Measurements from ENCODE around the gene FGR. TPM values are rescaled to one million over a fixed set of nuclear protein-coding genes. Genes with fewer than 3 reads are reported as not detected.
A peak's percentile ranks its signal among the peaks of the same experiment; 100 is the strongest.

The FGR gene
- total and polyA plus RNA-seq, 2 of the 13 experiments (the other 11 are each of a cell fraction or from before 2014, with no cell fraction given) = not detected

DNA sequence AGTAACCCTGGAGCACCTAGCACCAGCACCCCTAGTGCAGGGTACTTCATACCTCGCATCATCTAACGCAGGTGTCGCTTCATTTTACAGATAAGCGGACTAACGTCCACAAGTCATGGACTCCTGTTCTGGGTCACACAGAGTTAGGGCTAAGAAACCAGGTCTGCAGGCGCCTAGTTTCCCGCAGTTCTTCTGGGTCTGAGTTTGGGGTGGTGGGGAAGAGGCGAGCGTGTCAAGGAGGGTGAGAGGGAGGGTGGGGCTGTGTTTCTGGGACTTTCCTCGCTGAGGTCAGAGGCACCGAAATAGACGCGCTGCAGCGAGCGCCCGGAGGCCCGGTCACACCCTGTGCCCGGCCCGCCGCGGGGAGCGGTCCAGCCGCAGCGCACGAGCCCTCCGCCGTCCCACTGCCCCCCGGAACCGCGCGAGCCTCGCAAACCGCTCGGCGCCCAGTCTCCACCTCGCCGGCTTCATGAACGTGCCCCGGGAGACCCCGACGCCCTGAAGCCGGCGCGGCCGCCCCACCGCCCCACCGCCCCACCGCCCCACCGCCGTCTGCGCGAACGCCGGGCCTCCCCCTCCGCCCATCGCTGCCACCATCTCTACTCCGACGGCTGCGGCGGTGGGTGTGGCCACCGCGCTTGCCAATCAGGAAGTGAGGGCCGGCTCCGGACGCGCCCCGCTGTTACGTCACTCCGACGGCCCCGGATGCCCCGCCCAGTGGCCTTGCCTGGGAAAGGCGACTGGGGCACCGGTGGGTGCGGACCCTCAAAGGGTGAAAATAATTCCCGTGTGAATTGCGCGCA is 24.7 kb upstream of the FGR start (continued):
- TF ChIP-seq SNAPC5 (CRISPR knock-in tag; IDR thresholded peaks at IDR 0.05; ENCODE audit: borderline replicate concordance) (no peak), ZNF530 (CRISPR knock-in tag; IDR thresholded peaks at IDR 0.05; ENCODE audit: low read depth) (no peak), KDM5B (CRISPR knock-in tag; IDR thresholded peaks at IDR 0.05; ENCODE audit: borderline replicate concordance) (no peak), ARID4A (CRISPR knock-in tag; IDR thresholded peaks at IDR 0.05; ENCODE audit: borderline replicate concordance) (no peak), ZNF292 (CRISPR knock-in tag; IDR thresholded peaks at IDR 0.05; ENCODE audit: borderline replicate concordance, low read depth) (no peak), NFYC (CRISPR knock-in tag; IDR thresholded peaks at IDR 0.05) (peak; percentile 66), SUZ12 (IDR thresholded peaks at IDR 0.05; ENCODE audit: low read depth, low read length) (no peak), ZMYM4 (CRISPR knock-in tag; IDR thresholded peaks at IDR 0.05) (0 out of 2 replicates have a peak, but pooled peaks have one; percentile 38), NR1H2 (CRISPR knock-in tag; IDR thresholded peaks at IDR 0.05; ENCODE audit: borderline replicate concordance, low read depth) (no peak), SIN3B (IDR thresholded peaks at IDR 0.05; ENCODE audit: low read length) (no peak), GTF3A (CRISPR knock-in tag; conservative IDR thresholded peaks at IDR 0.05) (no peak), ZGPAT (CRISPR knock-in tag; IDR thresholded peaks at IDR 0.05) (0 out of 2 replicates have a peak, but pooled peaks have one; percentile 12), MBNL3 (CRISPR knock-in tag; conservative IDR thresholded peaks at IDR 0.05) (no peak), HNRNPL (IDR thresholded peaks at IDR 0.05; ENCODE audit: low read depth, low read length) (no peak), CERS6 (CRISPR knock-in tag; IDR thresholded peaks at IDR 0.05) (no peak), GRHL1 (CRISPR knock-in tag; conservative IDR thresholded peaks at IDR 0.05) (no peak), ZNF441 (CRISPR knock-in tag; IDR thresholded peaks at IDR 0.05; ENCODE audit: borderline replicate concordance) (no peak), TP53 (CRISPR knock-in tag; conservative IDR thresholded peaks at IDR 0.05) (no peak)
- TF ChIP-seq, protein P1, sequence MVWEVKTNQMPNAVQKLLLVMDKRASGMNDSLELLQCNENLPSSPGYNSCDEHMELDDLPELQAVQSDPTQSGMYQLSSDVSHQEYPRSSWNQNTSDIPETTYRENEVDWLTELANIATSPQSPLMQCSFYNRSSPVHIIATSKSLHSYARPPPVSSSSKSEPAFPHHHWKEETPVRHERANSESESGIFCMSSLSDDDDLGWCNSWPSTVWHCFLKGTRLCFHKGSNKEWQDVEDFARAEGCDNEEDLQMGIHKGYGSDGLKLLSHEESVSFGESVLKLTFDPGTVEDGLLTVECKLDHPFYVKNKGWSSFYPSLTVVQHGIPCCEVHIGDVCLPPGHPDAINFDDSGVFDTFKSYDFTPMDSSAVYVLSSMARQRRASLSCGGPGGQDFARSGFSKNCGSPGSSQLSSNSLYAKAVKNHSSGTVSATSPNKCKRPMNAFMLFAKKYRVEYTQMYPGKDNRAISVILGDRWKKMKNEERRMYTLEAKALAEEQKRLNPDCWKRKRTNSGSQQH (CRISPR knock-in tag; IDR thresholded peaks at IDR 0.05; ENCODE audit: low read depth) = no peak
